Choroid plexus epithelial cell (primary cell): Measurements from ENCODE around the gene APH1A.

Source experiments
- DNase-seq: peaks from one replicate; pipeline ENCODE4 v3.0.0-alpha.2; 2010; ENCODE audit warnings: low read depth
- H3K4me3 ChIP-seq: 2 replicates; pipeline ENCODE4 v1.5.1; 2011; ENCODE audit warnings: low read depth, mild to moderate bottlenecking, control low read depth, low read length, moderate library complexity
- CTCF ChIP-seq: conservative IDR thresholded peaks from 2 replicates; pipeline ENCODE4 v1.5.1; 2011; ENCODE audit warnings: low read depth, mild to moderate bottlenecking, control low read depth, inconsistent platforms, low read length, moderate library complexity

APH1A gene

GRCh38 chr1:150268340-150268704 is 494 bp downstream of the APH1A start:
- no peak for TF ChIP-seq CTCF
- H3K4me3 ChIP-seq, result peak overlapping the region; percentile 76
- peak; percentile 51 for DNase-seq

GRCh38 chr1:150267896-150268295 is 920 bp downstream of the APH1A start:
- TF ChIP-seq CTCF, result no peak
- H3K4me3 ChIP-seq, result peak overlapping the region; percentile 76
- no peak for DNase-seq

GRCh38 chr1:150263549-150263948 is 5.3 kb downstream of the APH1A start:
- DNase-seq, result no peak
- TF ChIP-seq CTCF, result no peak
- no peak overlapping the region for H3K4me3 ChIP-seq

GRCh38 chr1:150262388-150263320 is 6.2 kb downstream of the APH1A start:
- no peak for TF ChIP-seq CTCF
- DNase-seq, result no peak
- no peak overlapping the region for H3K4me3 ChIP-seq

GRCh38 chr1:150261367-150261766 is 7.4 kb downstream of the APH1A start:
- H3K4me3 ChIP-seq, result no peak overlapping the region
- no peak for TF ChIP-seq CTCF
- DNase-seq, result no peak

- TF ChIP-seq CTCF, result no peak
- peak; percentile 57 for DNase-seq
- H3K4me3 ChIP-seq, result peak overlapping the region; percentile 22
These were observed 8.8 kb downstream of the APH1A start for GRCh38 chr1:150259758-150260669.
